ENCODE results near the gene DLG4.
A peak's percentile ranks its signal among the peaks of the same experiment; 100 is the strongest.
"Not testable (repeated sequence)": the region's sequence is repeated elsewhere in the genome, so short reads cannot be mapped to it uniquely, and the experiment has no call there.

Gene DLG4

GRCh38 chr17:7190276-7190917 lies 29.2 kb downstream of the DLG4 start:
- no peak for DNase-seq (ENCODE audit: extremely low read depth in 1 of 2, low read depth in 1 of 2)

- DNase-seq (ENCODE audit: extremely low read depth in 1 of 2, low read depth in 1 of 2): no peak
Measured at GRCh38 chr17:7186241-7186640, 33.4 kb downstream of the DLG4 start.

- DNase-seq (ENCODE audit: extremely low read depth in 1 of 2, low read depth in 1 of 2): no peak
Measured at GRCh38 chr17:7184647-7185046, 35.0 kb downstream of the DLG4 start.

- DNase-seq (ENCODE audit: extremely low read depth in 1 of 2, low read depth in 1 of 2): no peak
Measured at GRCh38 chr17:7184091-7184488, 35.5 kb downstream of the DLG4 start.

GRCh38 chr17:7183433-7184090 lies 36.1 kb downstream of the DLG4 start:
- DNase-seq (ENCODE audit: extremely low read depth in 1 of 2, low read depth in 1 of 2): no peak

GRCh38 chr17:7182101-7182500 lies 37.5 kb downstream of the DLG4 start:
- DNase-seq (ENCODE audit: extremely low read depth in 1 of 2, low read depth in 1 of 2): not testable (repeated sequence)

GRCh38 chr17:7179317-7180254 lies 40.0 kb downstream of the DLG4 start, which contains the start of gene ASGR1:
Gene ASGR1, minus strand, starts transcription at chr17:7179370. Its CDS starts 807 bp downstream, at chr17:7178563.
- DNase-seq (ENCODE audit: extremely low read depth in 1 of 2, low read depth in 1 of 2): no peak

GRCh38 chr17:7178973-7179316 lies 40.7 kb downstream of the DLG4 start:
- DNase-seq (ENCODE audit: extremely low read depth in 1 of 2, low read depth in 1 of 2): no peak

GRCh38 chr17:7177954-7178477 lies 41.6 kb downstream of the DLG4 start:
- DNase-seq (ENCODE audit: extremely low read depth in 1 of 2, low read depth in 1 of 2): no peak

GRCh38 chr17:7177191-7177953 lies 42.3 kb downstream of the DLG4 start:
- DNase-seq (ENCODE audit: extremely low read depth in 1 of 2, low read depth in 1 of 2): peak; percentile 28 to 52

- DNase-seq (ENCODE audit: extremely low read depth in 1 of 2, low read depth in 1 of 2): no peak
Measured at GRCh38 chr17:7176841-7177190, 42.8 kb downstream of the DLG4 start.

- no peak for DNase-seq (ENCODE audit: extremely low read depth in 1 of 2, low read depth in 1 of 2)
Measured at GRCh38 chr17:7176107-7176840, 43.4 kb downstream of the DLG4 start.

- DNase-seq (ENCODE audit: extremely low read depth in 1 of 2, low read depth in 1 of 2): no peak
Measured at GRCh38 chr17:7175330-7175733, 44.3 kb downstream of the DLG4 start.

GRCh38 chr17:7174603-7175326 lies 44.9 kb downstream of the DLG4 start:
- DNase-seq (ENCODE audit: extremely low read depth in 1 of 2, low read depth in 1 of 2): no peak

- DNase-seq (ENCODE audit: extremely low read depth in 1 of 2, low read depth in 1 of 2): peak in 1 of 2 donors; percentile 21
Measured at GRCh38 chr17:7173687-7174602, 45.7 kb downstream of the DLG4 start.

- not testable (repeated sequence) for DNase-seq (ENCODE audit: extremely low read depth in 1 of 2, low read depth in 1 of 2)
Measured at GRCh38 chr17:7172522-7173191, 47.0 kb downstream of the DLG4 start.

- not testable (repeated sequence) for DNase-seq (ENCODE audit: extremely low read depth in 1 of 2, low read depth in 1 of 2)
Measured at GRCh38 chr17:7169565-7169908, 50.1 kb downstream of the DLG4 start.
